ENCODE measurements around the gene ELOB.

DNA sequence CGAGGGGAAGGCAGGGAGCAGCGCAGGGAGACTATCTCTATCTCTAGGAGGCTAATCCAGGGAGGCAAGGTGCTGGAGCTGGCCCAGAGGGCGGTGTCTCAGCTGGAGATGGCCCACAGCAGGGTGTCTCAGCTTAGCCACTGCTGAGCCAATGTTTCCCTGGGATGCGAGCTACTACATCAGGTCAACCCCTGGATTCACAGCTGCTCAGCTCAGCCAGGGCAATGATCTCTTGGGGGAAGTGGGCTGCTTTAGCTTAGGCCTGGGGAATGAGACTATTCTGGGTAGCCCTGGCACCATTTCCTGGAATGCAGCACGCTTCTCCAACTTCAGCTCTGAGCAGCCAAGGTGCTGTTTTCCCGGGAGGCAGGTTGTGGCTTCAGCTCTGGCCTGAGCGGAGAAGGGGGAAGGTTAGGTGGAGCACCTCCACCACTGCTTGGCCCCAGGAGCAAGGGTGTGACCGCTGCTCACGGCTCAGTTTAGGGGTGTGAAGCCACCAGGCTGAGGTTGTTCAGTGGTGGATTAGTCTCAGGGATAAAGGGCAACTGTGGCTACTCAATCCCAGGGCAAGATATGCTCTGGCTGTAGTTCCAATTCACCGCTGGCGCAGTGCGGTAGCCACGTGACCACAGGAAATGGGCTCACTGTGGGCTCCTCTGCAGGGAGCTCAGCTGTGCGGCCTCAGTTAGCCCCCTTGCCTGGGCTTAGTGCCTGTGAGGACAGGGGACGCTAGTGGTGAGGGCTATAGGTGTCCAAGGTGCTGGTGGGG is 34.8 kb upstream of the ELOB start:
- TF ChIP-seq TAF1 (IDR thresholded peaks at IDR 0.05; ENCODE audit: borderline replicate concordance, insufficient read depth, low read length): no peak
- no peak for TF ChIP-seq POLR2AphosphoS5 (IDR thresholded peaks at IDR 0.05; ENCODE audit: low read depth, low read length)
- no peak for TF ChIP-seq SIN3A (IDR thresholded peaks at IDR 0.05; ENCODE audit: borderline replicate concordance, insufficient read depth, low read length)
- TF ChIP-seq FOXP2 (optimal IDR thresholded peaks at IDR 0.05; ENCODE audit: borderline replicate concordance, extremely low read depth, extremely low read length, insufficient read depth): no peak
